H1 (cell line): ENCODE data around the gene COPZ2. TPM values are rescaled to one million over a fixed set of nuclear protein-coding genes. Genes with fewer than 3 reads are reported as not detected.

ENCODE experiments used
- CTBP2 ChIP-seq: IDR thresholded peaks from 2 replicates; pipeline ENCODE4 v1.7.0; 2011; ENCODE audit warnings: borderline replicate concordance, mild to moderate bottlenecking, moderate library complexity, mixed read lengths, low read length; ENCODE audit not compliant: insufficient read depth, insufficient read length
- JUN ChIP-seq: IDR thresholded peaks from 2 replicates; pipeline ENCODE4 v1.6.1; 2011; ENCODE audit warnings: low read depth, mild to moderate bottlenecking, improper control_type of control experiment, low read length
- SAP30 ChIP-seq: fragments of 300-600 bp; sonication (generic); IDR thresholded peaks from 2 replicates; pipeline ENCODE4 v1.7.1; 2012; ENCODE audit warnings: low read length, moderate library complexity, mild to moderate bottlenecking, inconsistent platforms; ENCODE audit not compliant: insufficient read depth, insufficient replicate concordance
- SP2 ChIP-seq: IDR thresholded peaks from 2 replicates; pipeline ENCODE4 v1.6.1; 2012; ENCODE audit warnings: mild to moderate bottlenecking, low read length, inconsistent platforms
- SP4 ChIP-seq: IDR thresholded peaks from 2 replicates; pipeline ENCODE4 v1.6.1; 2012; ENCODE audit warnings: low read length, inconsistent platforms
- polyA plus RNA-seq, 7 experiments: library from polyadenylated mRNA; depleted of rRNA in 3 of 7; stranded (reverse) in 5 of 7; unstranded in 2 of 7; fragments of >200 nt in 5 of 7; fragments of 200-250 nt in 2 of 7; gene quantifications; 1 replicate in 5 of 7; 2 replicates in 1 of 7; 4 replicates in 1 of 7; pipeline versions ENCODE4 v1.2.1 to v1.2.3, GENCODE V29; 2011 to 2013; ENCODE audit warnings: missing spikeins in 2 of 7, mixed read lengths in 2 of 7
- total RNA-seq: library from RNA; stranded (reverse); fragmentation: NEBNext Ultra II Directional; extraction: Animal tissue kit (Norgen Biotek cat#: 25700); gene quantifications from 2 replicates; pipeline ENCODE4 v1.2.1, GENCODE V29; 2021
- TF ChIP-seq, protein P1 (sequence below), 3 experiments: IDR thresholded peaks; 1 replicate in 2 of 3; 2 replicates in 1 of 3; pipeline versions ENCODE4 v1.5.1 to v1.6.1; 2011; ENCODE audit warnings: low read length in 3 of 3, mild to moderate bottlenecking in 3 of 3, inconsistent platforms in 2 of 3, low read depth in 1 of 3, moderate library complexity in 1 of 3; ENCODE audit not compliant: insufficient read depth in 1 of 3; ENCODE audit errors: control extremely low read depth in 1 of 3
- TF ChIP-seq, protein P2 (sequence below): IDR thresholded peaks from 2 replicates; pipeline ENCODE4 v1.6.1; 2011; ENCODE audit warnings: low read depth, mild to moderate bottlenecking, low read length; ENCODE audit not compliant: insufficient read depth

Gene COPZ2
- total and polyA plus RNA-seq, 2 of the 8 experiments (the other 6 are each of a cell fraction or from before 2014, with no cell fraction given) = 0.24 TPM; not detected in 1

DNA sequence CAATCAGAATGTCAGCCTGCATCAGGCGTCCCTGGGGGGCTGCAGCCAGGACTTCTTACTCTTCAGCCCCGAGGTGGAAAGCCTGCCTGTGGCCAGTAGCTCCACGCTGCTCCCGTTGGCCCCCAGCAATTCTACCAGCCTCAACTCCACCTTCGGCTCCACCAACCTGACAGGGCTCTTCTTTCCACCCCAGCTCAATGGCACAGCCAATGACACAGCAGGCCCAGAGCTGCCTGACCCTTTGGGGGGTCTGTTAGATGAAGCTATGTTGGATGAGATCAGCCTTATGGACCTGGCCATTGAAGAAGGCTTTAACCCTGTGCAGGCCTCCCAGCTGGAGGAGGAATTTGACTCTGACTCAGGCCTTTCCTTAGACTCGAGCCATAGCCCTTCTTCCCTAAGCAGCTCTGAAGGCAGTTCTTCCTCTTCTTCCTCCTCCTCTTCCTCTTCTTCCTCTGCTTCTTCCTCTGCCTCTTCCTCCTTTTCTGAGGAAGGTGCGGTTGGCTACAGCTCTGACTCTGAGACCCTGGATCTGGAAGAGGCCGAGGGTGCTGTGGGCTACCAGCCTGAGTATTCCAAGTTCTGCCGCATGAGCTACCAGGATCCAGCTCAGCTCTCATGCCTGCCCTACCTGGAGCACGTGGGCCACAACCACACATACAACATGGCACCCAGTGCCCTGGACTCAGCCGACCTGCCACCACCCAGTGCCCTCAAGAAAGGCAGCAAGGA lies 21.0 kb upstream of the COPZ2 start (continued):
- TF ChIP-seq SAP30 = no peak
- TF ChIP-seq, protein P1, sequence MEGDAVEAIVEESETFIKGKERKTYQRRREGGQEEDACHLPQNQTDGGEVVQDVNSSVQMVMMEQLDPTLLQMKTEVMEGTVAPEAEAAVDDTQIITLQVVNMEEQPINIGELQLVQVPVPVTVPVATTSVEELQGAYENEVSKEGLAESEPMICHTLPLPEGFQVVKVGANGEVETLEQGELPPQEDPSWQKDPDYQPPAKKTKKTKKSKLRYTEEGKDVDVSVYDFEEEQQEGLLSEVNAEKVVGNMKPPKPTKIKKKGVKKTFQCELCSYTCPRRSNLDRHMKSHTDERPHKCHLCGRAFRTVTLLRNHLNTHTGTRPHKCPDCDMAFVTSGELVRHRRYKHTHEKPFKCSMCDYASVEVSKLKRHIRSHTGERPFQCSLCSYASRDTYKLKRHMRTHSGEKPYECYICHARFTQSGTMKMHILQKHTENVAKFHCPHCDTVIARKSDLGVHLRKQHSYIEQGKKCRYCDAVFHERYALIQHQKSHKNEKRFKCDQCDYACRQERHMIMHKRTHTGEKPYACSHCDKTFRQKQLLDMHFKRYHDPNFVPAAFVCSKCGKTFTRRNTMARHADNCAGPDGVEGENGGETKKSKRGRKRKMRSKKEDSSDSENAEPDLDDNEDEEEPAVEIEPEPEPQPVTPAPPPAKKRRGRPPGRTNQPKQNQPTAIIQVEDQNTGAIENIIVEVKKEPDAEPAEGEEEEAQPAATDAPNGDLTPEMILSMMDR (IDR thresholded peaks at IDR 0.05; ENCODE audit: control extremely low read depth in 1 of 3, insufficient read depth in 1 of 3, low read depth in 1 of 3, low read length in 3 of 3) = no peak
- no peak for TF ChIP-seq CTBP2
- no peak for TF ChIP-seq SP2
- TF ChIP-seq, protein P2, sequence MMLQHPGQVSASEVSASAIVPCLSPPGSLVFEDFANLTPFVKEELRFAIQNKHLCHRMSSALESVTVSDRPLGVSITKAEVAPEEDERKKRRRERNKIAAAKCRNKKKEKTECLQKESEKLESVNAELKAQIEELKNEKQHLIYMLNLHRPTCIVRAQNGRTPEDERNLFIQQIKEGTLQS = no peak
- no peak for TF ChIP-seq JUN
- no peak for TF ChIP-seq SP4
- TF ChIP-seq, all 59 proteins: peak for 0
